ENCODE results near the gene DIS3L. TPM values are rescaled to one million over a fixed set of nuclear protein-coding genes. Genes with fewer than 3 reads are reported as not detected.
"Not testable (repeated sequence)": the region's sequence is repeated elsewhere in the genome, so short reads cannot be mapped to it uniquely, and the experiment has no call there.

Gene DIS3L
- total RNA-seq, 1 donor = 26.2 TPM

DNA sequence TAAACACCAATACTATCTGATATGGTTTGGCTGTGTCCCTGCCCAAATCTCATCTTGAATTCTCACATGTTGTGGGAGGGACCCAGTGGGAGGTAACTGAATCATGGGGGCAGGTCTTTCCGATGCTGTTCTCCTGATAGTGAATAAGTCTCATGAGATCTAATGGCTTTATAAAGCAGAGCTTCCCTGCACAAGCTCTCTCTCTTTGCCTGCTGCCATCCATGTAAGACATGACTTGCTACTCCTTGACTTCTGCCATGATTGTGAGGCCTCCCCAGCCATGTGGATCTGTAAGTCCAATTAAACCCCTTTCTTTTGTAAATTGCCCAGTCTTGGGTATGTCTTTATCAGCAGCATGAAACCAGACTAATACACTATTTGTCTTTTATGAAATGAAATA lies 30.5 kb upstream of the DIS3L start:
- not testable (repeated sequence) for H3K9me3 ChIP-seq (ENCODE audit: low read depth, low read length)

DNA sequence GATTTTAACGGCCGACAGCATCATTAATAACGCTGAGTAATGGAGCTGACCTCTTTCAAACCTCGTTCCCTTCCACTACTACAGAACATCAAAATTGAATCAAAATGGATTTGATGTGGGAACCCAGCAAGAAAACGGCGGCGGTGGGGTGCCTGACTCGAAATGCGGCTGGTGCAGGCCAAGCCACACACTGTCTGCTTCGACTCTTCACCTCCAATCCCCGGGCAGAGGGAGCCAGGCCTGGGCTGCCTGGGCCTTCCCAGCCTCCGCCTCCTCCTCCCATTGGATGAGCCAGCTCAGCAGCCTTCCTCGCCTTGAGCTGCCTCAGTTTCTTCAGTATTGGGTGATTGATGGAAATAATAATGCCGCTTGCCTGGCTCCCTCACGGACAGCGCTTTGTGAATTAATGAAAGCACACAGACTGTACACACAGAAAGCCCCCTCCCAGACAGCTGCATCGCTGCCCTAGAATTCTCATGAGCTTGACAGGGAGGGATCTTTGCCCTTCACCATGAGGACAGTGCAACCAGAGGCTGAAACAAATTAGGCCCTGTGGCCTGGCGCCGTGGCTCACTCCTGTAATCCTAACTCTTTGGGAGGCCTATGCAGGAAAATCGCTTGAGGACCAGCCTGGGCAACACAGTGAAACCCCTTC lies 28.4 kb upstream of the DIS3L start:
- Histone ChIP-seq H3K4me3 (ENCODE audit: low read length) (no peak overlapping the region), H3K4me1 (ENCODE audit: insufficient read depth, low read length) (no peaks in the 10 kb centered on the region), H3K27me3 (ENCODE audit: insufficient read depth, low read length) (peaks cover 7% of the 10 kb centered on the region), H3K9me3 (ENCODE audit: low read depth, low read length) (no peaks in the 10 kb centered on the region)

More for the DNA sequence above, 30.5 kb upstream of the DIS3L start:
- not testable (repeated sequence) for H3K4me1 ChIP-seq (ENCODE audit: insufficient read depth, low read length); H3K4me3 ChIP-seq (ENCODE audit: low read length)
- peaks cover 15% of the 10 kb centered on the region for H3K27me3 ChIP-seq (ENCODE audit: insufficient read depth, low read length)

DNA sequence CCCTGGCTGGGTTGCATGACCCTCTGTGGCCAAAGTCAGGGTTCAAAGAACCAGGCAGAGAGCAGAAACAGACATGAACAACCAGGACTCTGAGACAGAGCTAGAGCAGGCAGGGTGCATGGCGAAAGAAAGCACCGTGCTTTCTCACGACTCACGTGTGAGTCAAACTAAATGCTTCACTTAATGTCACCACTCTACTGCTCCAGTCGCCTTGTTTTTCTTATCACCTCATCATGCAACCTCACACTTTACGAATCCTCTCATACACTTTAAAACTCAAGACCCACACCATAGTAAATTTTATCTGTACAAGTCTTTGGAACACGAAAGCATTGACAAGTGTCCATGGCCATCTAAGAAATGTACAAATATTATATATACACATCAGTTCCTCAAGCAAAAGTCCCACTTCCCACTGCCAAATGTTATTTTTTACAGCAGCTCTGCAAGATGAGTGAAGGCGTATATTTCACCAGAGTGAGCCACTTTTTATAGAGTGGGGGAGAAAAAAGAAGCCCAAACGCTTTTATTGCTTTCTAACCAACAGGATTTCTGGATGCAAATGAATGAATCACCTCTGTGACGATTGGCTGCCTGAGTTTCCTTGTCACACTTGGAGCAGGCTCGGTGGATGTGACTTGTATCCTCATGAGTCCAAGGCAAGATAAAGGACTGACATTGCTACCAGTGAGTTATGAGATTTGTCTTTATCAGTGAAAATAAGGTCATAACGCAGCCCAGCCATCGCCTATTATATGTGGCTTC lies 23.9 kb upstream of the DIS3L start:
- H3K27me3 ChIP-seq (ENCODE audit: insufficient read depth, low read length) = no peaks in the 10 kb centered on the region
- no peaks in the 10 kb centered on the region for H3K4me1 ChIP-seq (ENCODE audit: insufficient read depth, low read length)
- no peaks in the 10 kb centered on the region for H3K9me3 ChIP-seq (ENCODE audit: low read depth, low read length)
- no peak overlapping the region for H3K4me3 ChIP-seq (ENCODE audit: low read length)

DNA sequence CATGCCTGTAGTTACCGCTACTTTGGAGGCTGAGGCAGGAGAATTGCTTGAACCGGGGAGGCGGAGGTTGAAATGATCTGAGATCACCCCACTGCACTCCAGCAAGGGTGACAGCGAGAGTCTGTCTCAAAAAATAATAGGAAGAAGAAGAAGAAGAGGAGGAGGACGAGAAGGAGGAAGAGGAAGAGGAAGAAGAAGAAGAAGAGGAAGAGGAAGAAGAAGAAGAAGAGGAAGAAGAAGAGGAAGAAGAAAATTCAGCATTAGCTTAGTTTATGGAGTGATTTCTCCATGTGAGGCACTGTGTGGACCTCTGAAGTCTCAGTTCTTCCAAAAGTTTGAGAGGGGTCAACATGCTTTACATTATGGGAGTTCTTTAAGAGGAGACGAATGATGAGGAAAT lies 22.4 kb upstream of the DIS3L start:
- Histone ChIP-seq H3K4me3 (ENCODE audit: low read length) (no peak overlapping the region), H3K4me1 (ENCODE audit: insufficient read depth, low read length) (no peaks in the 10 kb centered on the region), H3K27me3 (ENCODE audit: insufficient read depth, low read length) (no peaks in the 10 kb centered on the region), H3K9me3 (ENCODE audit: low read depth, low read length) (no peaks in the 10 kb centered on the region)

DNA sequence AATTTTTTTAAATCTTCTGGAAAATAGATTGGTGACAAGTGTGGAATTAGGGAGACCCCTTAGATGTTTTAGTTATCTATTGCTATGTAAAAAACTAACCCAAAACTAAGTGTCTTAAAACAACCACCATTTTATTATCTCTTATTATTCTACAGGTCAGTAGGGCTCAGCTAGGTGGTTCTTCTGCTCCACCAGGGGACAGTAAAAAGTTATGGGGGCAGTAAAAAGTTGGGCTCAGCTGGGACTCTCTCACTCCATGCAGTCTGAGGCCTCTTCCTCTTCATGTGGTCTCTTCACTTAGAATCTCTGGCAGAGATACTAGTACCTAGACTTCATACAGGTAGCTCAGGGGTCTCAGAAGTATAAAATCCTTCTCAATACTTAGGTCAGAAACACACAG lies 18.0 kb upstream of the DIS3L start:
- Histone ChIP-seq H3K4me3 (ENCODE audit: low read length) (no peak overlapping the region), H3K9me3 (ENCODE audit: low read depth, low read length) (no peaks in the 10 kb centered on the region), H3K4me1 (ENCODE audit: insufficient read depth, low read length) (no peaks in the 10 kb centered on the region), H3K27me3 (ENCODE audit: insufficient read depth, low read length) (no peaks in the 10 kb centered on the region)

DNA sequence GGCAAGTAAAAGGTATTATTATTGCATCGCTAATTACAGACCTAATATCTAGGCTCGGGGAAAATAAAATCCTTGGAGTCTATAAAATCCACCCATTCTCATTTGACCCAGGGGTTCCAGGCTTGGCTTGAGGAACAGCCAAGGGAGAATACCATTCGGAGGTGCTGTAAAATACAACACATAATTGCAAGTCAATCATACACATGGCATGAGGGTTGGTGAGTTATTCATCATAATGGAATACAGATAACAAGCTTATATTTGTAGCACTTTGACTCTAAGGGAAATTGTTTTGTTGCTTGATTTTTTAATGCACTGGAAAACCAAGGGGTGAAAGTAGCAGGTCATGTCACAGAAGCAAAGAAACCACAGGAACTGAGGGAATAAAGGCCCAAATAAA lies 16.8 kb upstream of the DIS3L start:
- no peaks in the 10 kb centered on the region for H3K4me1 ChIP-seq (ENCODE audit: insufficient read depth, low read length)
- no peaks in the 10 kb centered on the region for H3K9me3 ChIP-seq (ENCODE audit: low read depth, low read length)
- H3K27me3 ChIP-seq (ENCODE audit: insufficient read depth, low read length) = no peaks in the 10 kb centered on the region
- H3K4me3 ChIP-seq (ENCODE audit: low read length) = no peak overlapping the region

DNA sequence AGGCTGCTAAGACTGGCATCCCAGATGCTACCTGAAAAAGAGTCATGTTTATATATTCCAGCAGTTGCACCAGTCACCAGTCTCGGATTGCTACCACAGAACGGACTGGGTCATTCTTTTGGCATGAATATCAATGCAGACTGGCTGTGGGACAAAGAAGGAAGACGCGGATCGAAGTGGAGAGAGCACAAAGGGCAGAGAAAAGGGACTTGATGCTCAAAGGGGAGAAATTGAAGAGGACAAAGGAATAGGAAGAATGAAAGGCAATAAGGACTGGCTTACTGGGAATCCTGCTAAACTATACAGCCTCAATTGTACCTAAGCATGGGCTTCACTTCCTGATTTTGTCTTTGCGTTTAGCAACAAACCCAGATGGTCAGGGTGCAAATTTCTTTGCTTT lies 15.3 kb upstream of the DIS3L start:
- H3K27me3 ChIP-seq (ENCODE audit: insufficient read depth, low read length) = no peaks in the 10 kb centered on the region
- no peaks in the 10 kb centered on the region for H3K9me3 ChIP-seq (ENCODE audit: low read depth, low read length)
- H3K4me3 ChIP-seq (ENCODE audit: low read length) = no peak overlapping the region
- H3K4me1 ChIP-seq (ENCODE audit: insufficient read depth, low read length) = no peaks in the 10 kb centered on the region

DNA sequence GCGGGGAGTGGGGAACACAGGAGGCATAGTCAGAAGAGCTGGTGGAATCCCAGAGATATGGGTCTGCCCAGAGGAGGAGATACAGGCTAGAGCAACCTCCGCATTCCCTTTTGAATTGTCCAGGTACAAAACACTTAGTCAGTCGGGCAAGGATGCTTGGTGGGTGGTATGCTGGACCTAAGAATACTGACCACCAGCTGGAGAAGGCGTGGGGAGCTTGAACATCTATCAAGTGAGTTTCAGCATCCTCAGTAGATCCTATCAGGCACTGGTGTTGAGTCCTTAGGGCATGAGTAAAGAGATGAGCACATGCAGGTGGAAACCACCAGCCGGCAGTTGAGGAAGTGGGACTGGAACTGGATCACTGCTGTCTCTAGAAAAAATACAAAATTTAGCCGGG lies 14.7 kb upstream of the DIS3L start:
- Histone ChIP-seq H3K4me3 (ENCODE audit: low read length) (no peak overlapping the region), H3K9me3 (ENCODE audit: low read depth, low read length) (no peaks in the 10 kb centered on the region), H3K4me1 (ENCODE audit: insufficient read depth, low read length) (no peaks in the 10 kb centered on the region), H3K27me3 (ENCODE audit: insufficient read depth, low read length) (no peaks in the 10 kb centered on the region)

DNA sequence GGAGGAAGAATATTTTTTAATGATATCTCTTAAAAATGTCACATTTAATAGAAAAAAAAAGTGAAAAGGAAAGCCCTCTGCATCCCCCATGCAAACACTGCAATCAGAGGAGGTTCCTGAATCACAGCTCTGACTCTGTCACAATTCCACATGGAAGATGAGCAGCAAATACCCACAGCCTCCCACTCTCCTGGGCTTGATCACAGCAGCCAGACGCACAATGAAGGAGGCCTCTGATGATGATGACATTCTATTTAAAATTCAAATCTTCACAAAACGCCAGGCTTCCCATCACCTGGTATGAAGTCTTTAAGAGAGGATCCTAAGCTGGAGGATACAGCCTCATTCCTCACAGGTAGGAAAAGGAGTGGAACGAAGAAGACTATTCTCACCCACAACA lies 9.1 kb upstream of the DIS3L start:
- Histone ChIP-seq H3K9me3 (ENCODE audit: low read depth, low read length) (no peaks in the 10 kb centered on the region), H3K4me3 (ENCODE audit: low read length) (no peak overlapping the region), H3K27me3 (ENCODE audit: insufficient read depth, low read length) (no peaks in the 10 kb centered on the region), H3K4me1 (ENCODE audit: insufficient read depth, low read length) (no peaks in the 10 kb centered on the region)

DNA sequence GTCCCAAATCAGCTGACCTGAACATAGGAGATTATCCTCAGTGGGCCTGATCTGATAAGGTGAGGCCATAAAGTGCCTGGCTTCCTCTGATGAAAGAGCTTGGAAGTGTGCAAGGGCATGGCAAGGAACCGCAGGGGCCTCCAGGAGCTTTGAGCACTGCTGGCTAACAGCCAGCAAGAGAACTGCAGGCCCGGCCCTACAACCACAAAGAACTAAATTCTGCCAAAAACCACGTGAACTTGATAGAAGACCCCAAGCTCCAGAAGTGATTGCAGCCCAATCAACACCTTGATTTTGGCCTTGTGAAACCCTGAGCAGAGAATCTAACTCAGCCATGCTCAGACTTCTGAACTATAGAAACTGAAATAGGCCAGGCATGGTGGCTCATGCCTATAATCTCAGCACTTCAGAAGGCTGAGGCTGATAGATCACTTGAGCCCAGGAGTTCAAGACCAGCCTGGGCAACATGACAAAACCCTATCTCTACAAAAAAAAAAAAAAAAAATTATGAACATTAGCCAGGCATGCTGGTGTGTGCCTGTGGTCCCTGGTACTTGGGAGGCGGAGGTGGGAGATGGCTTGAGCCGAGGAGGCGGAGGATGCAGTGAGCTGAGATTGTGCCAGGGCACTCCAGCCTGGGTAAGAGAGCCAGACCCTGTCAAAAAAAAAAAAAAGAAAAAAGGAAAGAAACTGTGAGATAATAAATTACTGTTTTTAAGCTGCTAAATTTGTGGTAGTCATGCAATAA lies 7.7 kb upstream of the DIS3L start:
- Histone ChIP-seq H3K4me3 (ENCODE audit: low read length) (no peak overlapping the region), H3K9me3 (ENCODE audit: low read depth, low read length) (no peaks in the 10 kb centered on the region), H3K27me3 (ENCODE audit: insufficient read depth, low read length) (no peaks in the 10 kb centered on the region), H3K4me1 (ENCODE audit: insufficient read depth, low read length) (peaks cover 4% of the 10 kb centered on the region)

DNA sequence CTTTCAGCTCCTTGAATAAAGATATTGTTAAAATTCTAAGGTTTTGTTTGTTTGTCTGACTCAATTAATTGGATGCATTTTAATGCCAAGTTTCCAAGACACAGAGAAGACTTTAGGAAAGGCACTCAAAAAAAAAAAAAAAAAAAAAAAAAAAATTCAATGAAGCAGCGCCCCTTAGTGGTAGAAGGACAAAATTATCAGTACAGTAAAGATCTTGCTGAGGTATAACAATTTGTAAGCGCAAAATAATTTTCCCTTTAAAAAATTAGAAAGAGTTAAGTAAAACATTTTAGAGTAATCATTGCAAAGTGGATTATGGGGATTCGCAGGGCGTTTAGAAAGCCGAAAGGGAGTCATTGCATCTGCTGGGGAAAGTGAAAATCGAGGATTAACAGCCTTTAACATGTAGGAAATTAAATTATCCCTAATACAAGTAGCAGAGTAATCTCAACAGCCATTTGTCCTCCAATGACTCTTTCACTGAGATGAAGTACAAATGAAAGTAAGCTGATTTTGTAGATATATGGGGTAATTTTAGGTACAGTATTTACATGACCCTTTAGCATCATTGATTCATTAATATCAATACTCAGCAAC lies 5.8 kb upstream of the DIS3L start:
- H3K9me3 ChIP-seq (ENCODE audit: low read depth, low read length) = no peaks in the 10 kb centered on the region
- no peak overlapping the region for H3K4me3 ChIP-seq (ENCODE audit: low read length)
- H3K4me1 ChIP-seq (ENCODE audit: insufficient read depth, low read length) = peaks cover 13% of the 10 kb centered on the region
- H3K27me3 ChIP-seq (ENCODE audit: insufficient read depth, low read length) = no peaks in the 10 kb centered on the region

DNA sequence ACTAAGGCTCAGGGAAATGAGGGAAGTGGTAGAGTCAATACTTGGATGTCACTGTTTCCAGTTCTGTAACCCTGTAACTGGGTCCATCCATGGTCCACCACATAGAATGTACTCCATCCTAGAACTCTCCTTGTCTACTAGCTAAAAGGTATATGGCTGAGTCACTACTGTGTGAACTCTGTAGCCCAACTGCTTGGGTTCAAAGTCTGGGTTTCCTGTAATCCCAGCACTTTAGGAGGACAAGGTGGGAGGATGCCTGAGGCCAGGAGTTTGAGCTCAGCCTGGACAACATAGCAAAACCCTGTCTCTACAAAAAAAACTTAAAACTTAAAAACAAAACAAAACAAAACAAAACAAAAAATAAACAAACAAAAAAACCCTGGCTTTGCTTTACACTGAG lies 5.3 kb upstream of the DIS3L start:
- no peaks in the 10 kb centered on the region for H3K27me3 ChIP-seq (ENCODE audit: insufficient read depth, low read length)

DNA sequence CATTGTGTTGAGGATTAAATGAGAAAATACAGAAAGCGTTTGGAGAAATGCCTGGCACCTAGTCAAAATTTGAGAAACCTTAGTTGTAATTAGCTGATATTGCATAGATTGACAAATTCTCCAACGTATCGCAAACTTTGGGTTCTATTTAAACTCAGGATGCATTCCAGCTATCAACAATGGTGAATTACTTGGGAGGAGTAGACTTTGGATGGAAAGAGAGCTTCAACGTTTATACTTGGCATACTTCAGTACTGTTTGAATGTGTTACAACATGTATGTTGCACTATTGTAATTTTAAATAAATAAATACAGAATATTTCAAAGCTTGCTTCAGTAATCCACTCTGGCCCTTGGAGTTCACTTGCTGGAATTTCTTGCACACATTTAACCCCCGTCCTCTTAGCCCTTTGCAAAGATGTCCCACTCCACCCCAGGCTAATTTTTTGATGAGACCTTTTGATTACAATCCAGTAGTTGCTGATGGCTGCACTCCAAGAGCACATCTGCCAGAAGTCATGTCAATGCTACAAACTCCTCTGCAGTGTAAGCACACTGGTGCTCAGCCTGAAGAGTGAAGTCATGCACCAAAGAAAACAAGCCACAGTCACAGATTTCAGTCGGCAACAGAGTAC lies 4.7 kb upstream of the DIS3L start:
- H3K4me1 ChIP-seq (ENCODE audit: insufficient read depth, low read length) = peaks cover 19% of the 10 kb centered on the region
- H3K27me3 ChIP-seq (ENCODE audit: insufficient read depth, low read length) = no peaks in the 10 kb centered on the region

More for the DNA sequence above, 5.3 kb upstream of the DIS3L start:
- Histone ChIP-seq H3K4me1 (ENCODE audit: insufficient read depth, low read length) (peaks cover 18% of the 10 kb centered on the region), H3K4me3 (ENCODE audit: low read length) (no peak overlapping the region), H3K9me3 (ENCODE audit: low read depth, low read length) (no peaks in the 10 kb centered on the region)

DNA sequence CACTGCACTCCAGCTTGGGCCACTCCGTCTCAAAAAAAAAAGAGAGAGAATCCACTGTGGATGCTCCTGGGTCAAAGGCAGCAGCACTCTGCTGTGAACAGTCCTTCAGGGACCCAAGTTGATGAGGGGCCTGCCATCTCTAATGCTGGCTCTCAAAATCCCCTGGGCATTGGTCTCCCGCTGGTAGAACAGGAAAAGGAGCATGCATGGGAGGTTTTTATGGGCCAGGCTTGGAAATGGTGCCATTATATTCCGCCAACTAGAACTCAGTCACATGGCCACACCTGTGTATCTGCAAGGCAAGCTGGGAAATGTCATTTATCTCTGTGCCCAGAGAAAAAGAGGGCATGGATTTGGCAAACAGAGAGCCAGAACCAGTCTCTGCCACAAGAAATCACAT lies 3.4 kb upstream of the DIS3L start:
- Histone ChIP-seq H3K9me3 (ENCODE audit: low read depth, low read length) (no peaks in the 10 kb centered on the region), H3K27me3 (ENCODE audit: insufficient read depth, low read length) (no peaks in the 10 kb centered on the region), H3K4me3 (ENCODE audit: low read length) (no peak overlapping the region), H3K4me1 (ENCODE audit: insufficient read depth, low read length) (peaks cover 29% of the 10 kb centered on the region)

More for the DNA sequence above, 4.7 kb upstream of the DIS3L start:
- no peak overlapping the region for H3K4me3 ChIP-seq (ENCODE audit: low read length)
- H3K9me3 ChIP-seq (ENCODE audit: low read depth, low read length) = no peaks in the 10 kb centered on the region

DNA sequence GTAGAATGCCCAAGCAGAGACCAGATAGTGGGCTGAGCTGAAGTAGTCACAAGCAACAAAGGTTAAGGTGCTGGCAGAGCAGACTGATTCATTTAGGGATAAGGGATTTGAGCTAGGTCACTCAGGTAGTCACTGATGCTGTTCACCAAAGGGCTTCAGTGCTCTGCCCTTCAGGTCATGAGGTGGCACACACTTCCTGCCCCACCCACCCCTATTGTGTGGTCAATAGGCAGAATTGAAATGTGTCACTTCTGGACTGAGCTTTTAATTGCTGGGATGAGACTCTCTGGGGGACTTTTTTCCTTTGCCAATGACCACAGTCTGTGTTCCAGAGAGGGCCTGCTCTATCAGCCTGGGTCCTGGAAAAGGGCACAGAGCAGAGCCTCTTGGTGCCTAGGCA lies 2.9 kb upstream of the DIS3L start:
- Histone ChIP-seq H3K4me1 (ENCODE audit: insufficient read depth, low read length) (peaks cover 31% of the 10 kb centered on the region), H3K4me3 (ENCODE audit: low read length) (no peak overlapping the region), H3K27me3 (ENCODE audit: insufficient read depth, low read length) (no peaks in the 10 kb centered on the region), H3K9me3 (ENCODE audit: low read depth, low read length) (no peaks in the 10 kb centered on the region)
